Posterior vena cava (tissue), 2 donors: ENCODE measurements around the gene PNPLA6. TPM values are rescaled to one million over a fixed set of nuclear protein-coding genes. Genes with fewer than 3 reads are reported as not detected.
A peak's percentile ranks its signal among the peaks of the same experiment; 100 is the strongest.
"Not testable (repeated sequence)": the region's sequence is repeated elsewhere in the genome, so short reads cannot be mapped to it uniquely, and the experiment has no call there.

Source experiments
- DNase-seq: peaks from one replicate; pipeline ENCODE4 v3.0.0-alpha.2; 2020; ENCODE audit warnings: low spot score
- intact Hi-C, 2 donors: fragments of 100-400 bp; cut with DNase I; formaldehyde crosslinking; loops; one replicate each; pipeline versions ENCODE4 v1.14.1 to v1.14.2; 2022 to 2023
- total RNA-seq, 2 donors: library from RNA; stranded (reverse); fragmentation: NEBNext Ultra II Directional; extraction: Animal tissue kit (Norgen Biotek cat#: 25700); gene quantifications; one replicate each; pipeline ENCODE4 v1.2.1, GENCODE V29; 2021
- donor health status: DM: yes; HTN: yes; CAD: no.
- donor health status: DM: yes; HTN: yes; CAD: no.

PNPLA6 gene
- total RNA-seq, 2 donors from 2014 or later = 78.0 to 79.3 TPM

GRCh38 chr19:7528522-7529245 is 6.8 kb upstream of the PNPLA6 start:
- intact Hi-C loops = no loop called here
- DNase-seq = no peak

- intact Hi-C loops = no loop called here
These were observed 6.3 kb upstream of the PNPLA6 start for GRCh38 chr19:7529246-7529600.

GRCh38 chr19:7529610-7530490 is 5.7 kb upstream of the PNPLA6 start:
- no peak for DNase-seq

More at GRCh38 chr19:7529246-7529600, 6.3 kb upstream of the PNPLA6 start:
- DNase-seq = no peak

GRCh38 chr19:7533281-7533885 is 2.1 kb upstream of the PNPLA6 start:
- peak; percentile 94 for DNase-seq
- intact Hi-C loops = no loop called here

More at GRCh38 chr19:7529610-7530490, 5.7 kb upstream of the PNPLA6 start:
- intact Hi-C loops = no loop called here

- DNase-seq = peak; percentile 96
- intact Hi-C loops = no loop called here
These were observed 1.5 kb upstream of the PNPLA6 start for GRCh38 chr19:7533925-7534480.

- DNase-seq = peak; percentile 90
- intact Hi-C loops = no loop called here
These were observed 928 bp upstream of the PNPLA6 start for GRCh38 chr19:7534531-7535046.

- intact Hi-C loops = no loop called here
- no peak for DNase-seq
These were observed 630 bp downstream of the PNPLA6 start for GRCh38 chr19:7535998-7536695.

GRCh38 chr19:7538990-7539389 is 3.5 kb downstream of the PNPLA6 start:
- intact Hi-C loops = not testable (repeated sequence)

GRCh38 chr19:7539827-7540425 is 4.4 kb downstream of the PNPLA6 start:
- intact Hi-C loops = no loop called here

More at GRCh38 chr19:7538990-7539389, 3.5 kb downstream of the PNPLA6 start:
- DNase-seq = not testable (repeated sequence)

GRCh38 chr19:7540761-7541474 is 5.4 kb downstream of the PNPLA6 start:
- intact Hi-C loops = no loop called here
- no peak for DNase-seq

More at GRCh38 chr19:7539827-7540425, 4.4 kb downstream of the PNPLA6 start:
- DNase-seq = no peak

- no peak for DNase-seq
- intact Hi-C loops = no loop called here
These were observed 5.9 kb downstream of the PNPLA6 start for GRCh38 chr19:7541475-7541824.

- intact Hi-C loops = no loop called here
- DNase-seq = no peak
These were observed 6.4 kb downstream of the PNPLA6 start for GRCh38 chr19:7541828-7542443.

GRCh38 chr19:7542556-7543348 is 7.2 kb downstream of the PNPLA6 start:
- intact Hi-C loops = no loop called here
- DNase-seq = no peak

GRCh38 chr19:7544626-7545025 is 9.1 kb downstream of the PNPLA6 start:
- no peak for DNase-seq
- intact Hi-C loops = no loop called here

GRCh38 chr19:7545300-7545699 is 9.8 kb downstream of the PNPLA6 start:
- intact Hi-C loops = no loop called here
- no peak for DNase-seq

GRCh38 chr19:7545904-7546303 is 10.4 kb downstream of the PNPLA6 start:
- intact Hi-C loops = no loop called here
- no peak for DNase-seq

- DNase-seq = no peak
- intact Hi-C loops = no loop called here
These were observed 11.6 kb downstream of the PNPLA6 start for GRCh38 chr19:7547159-7547558.
